ENCODE results near the gene NDRG4.

The NDRG4 gene

DNA sequence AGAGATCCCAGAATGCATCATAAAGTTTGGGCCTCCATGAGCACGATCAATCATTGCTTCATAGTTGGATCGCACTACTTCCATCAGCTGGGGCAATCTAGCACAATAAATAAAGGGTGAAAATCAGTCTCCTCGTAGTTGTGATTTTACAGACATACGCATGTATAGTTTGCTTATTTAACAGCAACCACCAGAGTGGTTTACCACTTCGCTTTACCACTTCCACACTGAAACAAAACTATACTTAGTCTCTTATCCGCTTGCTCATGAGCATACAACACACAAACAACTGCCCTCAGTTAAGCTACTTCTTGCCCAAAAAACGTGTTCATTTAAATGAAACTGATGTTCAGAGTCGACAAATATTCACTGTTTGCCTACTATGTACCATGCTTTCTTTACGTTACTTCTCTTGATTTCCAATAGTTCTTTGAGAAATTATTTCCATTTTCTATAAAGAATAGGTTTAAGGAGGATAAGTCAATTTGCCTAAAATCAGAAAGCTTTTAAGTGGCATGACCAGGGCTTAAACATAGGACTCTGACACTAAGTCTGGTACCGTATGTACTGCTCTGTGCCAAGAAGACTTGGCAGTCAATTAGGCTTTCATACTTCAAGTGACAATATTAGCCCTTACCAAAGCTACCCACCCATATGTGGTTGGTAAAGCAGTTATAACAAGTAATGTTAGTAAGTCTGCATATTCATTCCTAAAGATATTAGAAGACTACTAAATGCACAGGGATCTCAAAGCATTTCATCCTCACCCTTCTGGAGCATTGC lies 37.4 kb downstream of the NDRG4 start:
- no peak for DNase-seq (ENCODE audit: low read depth, low spot score)

DNA sequence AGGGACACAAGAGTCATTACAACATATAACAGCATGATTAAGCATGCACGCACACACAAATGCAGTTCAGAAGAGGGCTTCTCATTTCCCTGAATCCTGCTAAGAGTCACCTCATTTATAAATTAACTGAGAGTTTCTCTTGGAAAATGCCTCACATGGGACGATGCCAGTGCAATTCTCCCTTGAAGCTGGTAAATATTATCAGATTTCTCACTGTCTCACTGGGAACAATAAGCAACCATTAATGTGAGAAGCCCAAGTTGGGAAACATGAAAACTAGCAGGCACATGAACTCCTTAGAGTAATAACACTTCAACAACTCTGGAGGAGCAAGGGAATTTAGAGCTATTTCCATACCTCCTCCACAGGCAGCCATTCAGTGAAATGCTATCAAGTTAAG lies 41.8 kb downstream of the NDRG4 start:
- DNase-seq (ENCODE audit: low read depth, low spot score) = no peak

DNA sequence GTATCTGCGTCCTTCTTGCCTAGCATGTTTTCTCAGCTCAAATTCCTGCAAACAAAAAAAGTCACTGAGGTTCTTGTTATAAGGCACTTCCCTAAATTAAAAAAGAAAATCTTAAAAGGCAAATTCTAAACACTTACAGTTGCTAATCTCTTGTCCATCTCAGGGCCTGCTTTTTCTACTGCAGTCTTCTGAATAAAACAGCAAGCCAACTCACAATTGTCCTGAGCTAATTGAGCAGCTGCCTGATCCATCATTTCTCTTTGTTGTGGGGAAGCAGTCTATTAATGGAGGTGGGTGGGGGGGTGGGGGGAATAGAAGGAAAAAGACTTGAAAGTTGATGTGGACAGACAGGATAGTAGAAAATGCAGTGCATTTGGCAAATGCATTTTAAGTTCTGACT lies 42.3 kb downstream of the NDRG4 start:
- DNase-seq (ENCODE audit: low read depth, low spot score) = no peak

DNA sequence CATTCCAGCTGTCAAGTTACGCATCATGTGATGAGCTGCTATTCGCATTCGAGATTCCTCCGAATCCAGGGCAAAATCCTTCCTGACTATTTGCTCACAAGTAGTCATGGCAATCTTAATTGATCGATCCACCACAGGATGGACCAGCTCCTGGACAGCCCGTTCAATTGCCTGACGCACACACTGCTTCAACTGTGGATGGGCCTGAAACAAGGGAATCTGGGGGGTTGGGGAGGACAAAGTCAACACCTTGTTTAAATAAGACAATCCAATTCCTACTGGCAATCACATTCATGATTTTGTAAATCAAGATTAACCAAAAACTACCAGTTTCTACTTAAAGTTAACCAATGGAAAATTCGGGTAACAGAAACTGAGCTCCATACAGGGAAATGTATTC lies 43.7 kb downstream of the NDRG4 start:
- DNase-seq (ENCODE audit: low read depth, low spot score) = no peak

DNA sequence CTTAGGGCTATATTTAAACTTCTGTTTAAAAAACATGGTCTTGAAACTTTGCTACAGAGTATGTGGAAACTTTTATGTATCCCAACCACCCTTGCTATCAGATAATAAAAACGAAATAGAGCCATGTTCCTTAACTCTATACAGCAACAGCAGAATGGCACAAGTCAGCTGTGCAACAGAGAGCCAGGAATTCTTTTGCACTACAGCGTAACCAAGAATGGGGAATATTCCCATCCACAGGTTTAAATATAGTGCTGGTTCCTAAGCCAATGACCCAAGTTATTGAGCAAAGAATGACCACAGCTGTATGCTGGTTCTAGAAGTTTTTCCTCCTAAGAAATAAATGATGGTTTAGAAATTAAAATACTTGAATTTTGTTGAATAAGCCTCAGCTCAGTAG lies 48.4 kb downstream of the NDRG4 start:
- DNase-seq (ENCODE audit: low read depth, low spot score) = no peak

DNA sequence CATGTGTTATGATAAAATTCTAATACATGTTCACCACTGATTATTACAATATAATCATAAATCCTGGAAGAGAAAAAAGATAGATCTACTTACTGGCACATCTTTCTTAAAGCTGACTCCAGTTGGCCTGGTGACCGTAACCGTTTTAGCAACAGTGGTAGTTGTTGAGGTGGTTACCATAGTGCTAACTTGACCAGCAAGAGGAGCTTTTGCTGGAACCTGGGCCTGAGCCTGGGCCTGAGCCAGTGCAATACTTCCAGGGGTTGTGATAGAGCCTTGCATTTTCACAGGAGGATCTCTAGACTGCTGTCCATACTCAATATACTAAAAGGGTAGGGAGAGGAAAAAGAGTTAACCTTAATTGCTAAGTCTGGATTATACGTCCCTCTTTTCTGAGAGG lies 51.6 kb downstream of the NDRG4 start:
- no peak for DNase-seq (ENCODE audit: low read depth, low spot score)

DNA sequence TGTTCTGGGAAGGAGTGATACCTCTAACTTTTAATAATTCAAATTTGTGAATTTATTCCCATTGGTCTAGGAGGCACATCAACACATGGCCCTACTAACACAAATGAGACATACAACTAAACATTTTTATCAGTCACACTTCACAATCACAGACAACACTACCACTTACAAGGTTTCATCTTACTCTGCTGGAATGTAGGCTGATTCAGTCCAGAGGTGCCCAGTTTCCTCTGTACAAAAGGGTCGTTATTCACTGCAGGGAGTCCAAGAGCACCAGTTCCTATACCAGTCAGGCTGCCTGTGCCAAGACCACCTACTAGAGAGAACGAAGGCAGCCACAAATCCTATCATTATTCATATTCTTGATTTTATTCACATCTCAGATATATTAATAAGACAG lies 56.7 kb downstream of the NDRG4 start:
- no peak for DNase-seq (ENCODE audit: low read depth, low spot score)

Measured in smooth muscle cell of the brain vasculature (primary cell).